Stimulated activated CD8-positive, alpha-beta memory T cell treated with anti-CD3 and anti-CD28 coated beads, Interleukin-12 subunit alpha, Interleukin-12 subunit beta, amount 100 ng/mL, for 4 hours (primary cell): ENCODE measurements around the gene ENPP7.

Source experiments
- DNase-seq: peaks from one replicate; pipeline ENCODE4 v3.0.0-alpha.2; 2020; ENCODE audit warnings: low read depth

The ENPP7 gene

DNA sequence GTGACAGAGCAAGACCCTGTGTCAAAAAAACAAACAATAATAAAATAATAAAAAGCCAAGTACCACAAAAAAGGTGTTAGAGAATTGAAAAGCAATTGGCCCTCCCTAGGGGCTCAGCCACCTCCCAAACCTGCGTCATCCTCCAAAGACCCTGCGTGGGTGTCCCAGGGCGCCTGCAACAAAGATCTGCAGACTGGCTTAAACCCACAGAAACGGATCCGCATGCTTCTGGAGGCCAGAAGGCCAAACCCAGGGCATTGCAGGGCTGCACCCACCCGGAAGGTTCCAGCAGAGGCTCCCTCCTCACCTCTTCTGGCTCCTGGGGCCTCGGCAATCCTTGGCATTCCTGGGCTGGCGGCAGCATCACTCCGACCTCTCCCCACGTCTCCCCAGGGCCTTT is 1.5 kb downstream of the ENPP7 start:
- no peak for DNase-seq

GRCh38 chr17:79732804-79733691 is 2.3 kb downstream of the ENPP7 start:
- DNase-seq: no peak

GRCh38 chr17:79733692-79734070 is 2.9 kb downstream of the ENPP7 start:
- DNase-seq: no peak

GRCh38 chr17:79735096-79735495 is 4.4 kb downstream of the ENPP7 start:
- no peak for DNase-seq

- no peak for DNase-seq
Measured at GRCh38 chr17:79737046-79737921, 6.5 kb downstream of the ENPP7 start.

DNA sequence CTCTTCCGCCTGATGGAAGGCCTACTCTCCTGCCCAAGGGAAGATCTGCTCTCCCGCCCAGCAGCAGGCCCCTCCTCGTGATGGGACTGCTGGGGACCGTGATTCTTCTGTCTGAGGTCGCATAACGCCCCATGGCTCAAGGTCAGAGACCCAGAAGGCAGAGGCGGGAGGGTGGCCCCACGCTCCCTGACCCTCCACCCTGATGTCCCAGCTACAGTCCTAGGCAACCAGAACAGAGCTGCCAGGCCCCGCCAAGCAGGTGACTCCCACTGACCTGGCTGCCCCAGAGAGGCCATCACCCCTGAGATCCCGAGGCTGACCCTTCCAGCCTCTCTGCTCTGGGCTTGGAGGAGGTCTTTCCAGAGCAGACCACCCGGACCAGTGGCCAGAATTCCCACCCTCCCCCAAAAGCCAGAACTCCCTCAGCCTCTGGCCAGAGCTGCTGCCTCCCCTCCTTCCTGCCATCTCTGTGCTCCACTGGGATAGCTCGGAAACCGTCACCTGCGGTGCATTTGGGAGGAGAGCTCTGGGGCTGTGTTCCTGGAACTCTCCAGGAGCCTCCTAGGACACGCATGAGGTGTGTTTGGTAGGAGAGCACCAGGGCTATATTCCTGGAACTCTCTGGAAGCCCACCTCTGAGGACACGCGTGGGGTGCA is 7.3 kb downstream of the ENPP7 start:
- no peak for DNase-seq

GRCh38 chr17:79738643-79739042 is 7.9 kb downstream of the ENPP7 start:
- DNase-seq: no peak

GRCh38 chr17:79739148-79740062 is 8.7 kb downstream of the ENPP7 start:
- DNase-seq: no peak

GRCh38 chr17:79740413-79740812 is 9.7 kb downstream of the ENPP7 start:
- no peak for DNase-seq

DNA sequence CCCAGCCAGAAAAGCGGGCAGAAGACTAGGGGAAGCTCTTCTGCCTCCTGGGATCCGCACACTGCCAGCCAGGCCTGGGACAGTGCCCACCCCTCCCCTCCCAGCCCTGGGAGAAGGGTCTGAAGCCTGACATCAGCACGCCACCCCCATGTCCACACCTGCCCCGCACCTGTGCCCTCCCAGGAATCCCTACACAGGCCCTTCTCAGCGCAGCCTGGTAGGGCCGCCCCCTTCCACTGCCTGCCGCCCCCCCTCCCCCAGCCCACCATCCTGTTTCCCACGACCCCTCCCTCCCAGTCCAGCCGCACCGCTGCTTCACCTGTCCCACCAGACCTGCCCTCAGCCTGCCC is 10.6 kb downstream of the ENPP7 start:
- no peak for DNase-seq

DNA sequence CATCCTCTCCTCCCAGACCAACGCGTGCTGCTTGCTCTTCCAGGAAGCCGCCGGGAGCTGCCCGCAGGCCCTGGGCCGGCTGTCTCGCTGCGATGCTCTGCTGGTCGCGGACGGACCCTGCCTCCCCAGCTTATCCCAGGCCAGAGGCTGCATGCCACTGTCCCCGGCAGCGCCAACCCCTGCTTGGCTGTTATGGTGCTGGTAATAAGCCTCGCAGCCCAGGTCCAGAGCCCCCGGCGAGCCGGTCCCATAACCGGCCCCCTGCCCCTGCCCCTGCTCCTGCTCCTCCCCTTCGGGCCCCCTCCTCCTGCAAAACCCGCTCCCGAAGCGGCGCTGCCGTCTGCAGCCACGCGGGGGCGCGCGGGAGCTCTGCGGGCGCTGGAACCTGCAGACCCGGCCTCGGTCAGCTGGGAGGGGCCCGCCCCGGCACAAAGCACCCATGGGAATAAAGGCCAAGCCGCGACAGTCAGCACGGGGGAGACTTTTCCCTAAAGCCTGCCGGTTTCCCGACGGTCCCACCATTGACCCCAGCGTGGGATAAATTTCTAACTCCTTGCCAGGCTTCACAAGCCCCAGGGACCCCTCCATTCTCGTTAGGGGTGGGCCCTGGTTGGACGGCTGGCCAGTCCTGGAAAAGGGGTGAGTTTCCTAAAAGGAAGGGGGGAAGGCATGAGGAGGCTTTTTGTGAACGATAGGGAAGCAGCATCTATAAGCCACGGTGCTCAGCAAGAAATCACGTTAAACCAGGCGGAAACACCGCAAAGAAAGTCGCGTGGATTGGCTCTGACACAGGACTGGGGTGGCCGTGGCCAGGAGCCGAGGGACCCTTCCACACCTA is 11.2 kb downstream of the ENPP7 start:
- DNase-seq: peak; percentile 51

DNA sequence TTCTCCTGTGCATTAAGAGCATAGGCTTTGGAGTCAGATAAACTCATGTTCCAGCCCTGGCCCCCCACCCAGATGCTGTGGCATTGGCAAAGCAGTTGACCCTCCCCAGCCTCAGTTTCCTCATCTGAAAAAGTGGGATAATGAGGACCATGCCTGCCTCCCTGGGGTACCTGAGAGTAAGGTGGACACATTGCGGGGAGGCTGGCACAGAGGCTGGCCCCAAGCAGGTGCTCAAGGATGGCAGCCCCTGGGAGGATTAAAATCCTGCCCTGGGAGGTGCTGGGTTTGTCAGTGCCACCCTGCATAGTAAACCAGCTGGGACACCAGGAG is 11.8 kb downstream of the ENPP7 start:
- no peak for DNase-seq

DNA sequence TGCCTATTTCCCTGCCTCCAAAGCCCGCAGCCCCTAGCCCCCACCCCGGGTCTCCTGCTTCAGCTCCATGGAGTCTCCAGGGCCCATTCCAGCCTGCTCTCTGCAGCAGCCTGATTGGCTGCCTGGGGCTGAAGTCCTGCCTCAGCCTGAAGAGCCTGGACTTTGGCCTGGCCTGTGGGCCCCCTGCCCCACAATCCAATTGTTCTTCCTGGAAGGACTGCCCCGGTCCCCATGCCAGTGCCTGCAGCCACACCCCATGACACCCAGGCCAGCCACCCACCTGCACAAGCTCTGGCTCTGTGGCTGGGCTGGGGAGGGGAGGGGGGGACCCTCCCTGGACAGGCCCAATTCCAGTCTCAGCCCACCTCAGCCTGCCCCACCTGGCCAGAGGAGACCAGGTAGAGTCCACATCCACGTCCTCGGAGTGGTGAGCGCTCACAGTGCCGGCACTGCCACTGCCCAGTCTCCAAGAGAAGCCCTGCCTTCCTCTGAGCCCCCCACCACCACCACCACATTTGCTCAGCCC is 12.3 kb downstream of the ENPP7 start:
- DNase-seq: no peak

DNA sequence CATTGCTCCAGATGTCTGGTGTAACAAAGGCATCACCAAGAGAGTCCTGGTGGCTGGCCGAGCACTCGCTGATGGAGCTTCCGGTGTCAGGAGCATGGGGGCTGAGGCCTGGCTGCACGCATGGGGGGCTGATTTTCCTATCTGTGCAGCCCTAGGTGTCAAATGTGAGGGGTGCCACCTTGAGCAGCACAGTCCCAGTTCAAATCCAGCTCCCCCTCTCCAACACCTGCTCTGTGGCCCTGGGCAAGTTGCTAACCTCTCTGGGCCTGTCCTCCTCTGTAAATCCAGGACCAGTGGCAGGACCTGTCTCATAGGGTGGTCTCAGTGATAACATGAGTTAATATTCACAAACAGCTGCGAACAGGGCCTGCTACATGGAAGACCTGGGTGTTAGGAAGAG is 12.9 kb downstream of the ENPP7 start:
- no peak for DNase-seq

GRCh38 chr17:79745641-79746105 is 14.9 kb downstream of the ENPP7 start:
- DNase-seq: no peak

DNA sequence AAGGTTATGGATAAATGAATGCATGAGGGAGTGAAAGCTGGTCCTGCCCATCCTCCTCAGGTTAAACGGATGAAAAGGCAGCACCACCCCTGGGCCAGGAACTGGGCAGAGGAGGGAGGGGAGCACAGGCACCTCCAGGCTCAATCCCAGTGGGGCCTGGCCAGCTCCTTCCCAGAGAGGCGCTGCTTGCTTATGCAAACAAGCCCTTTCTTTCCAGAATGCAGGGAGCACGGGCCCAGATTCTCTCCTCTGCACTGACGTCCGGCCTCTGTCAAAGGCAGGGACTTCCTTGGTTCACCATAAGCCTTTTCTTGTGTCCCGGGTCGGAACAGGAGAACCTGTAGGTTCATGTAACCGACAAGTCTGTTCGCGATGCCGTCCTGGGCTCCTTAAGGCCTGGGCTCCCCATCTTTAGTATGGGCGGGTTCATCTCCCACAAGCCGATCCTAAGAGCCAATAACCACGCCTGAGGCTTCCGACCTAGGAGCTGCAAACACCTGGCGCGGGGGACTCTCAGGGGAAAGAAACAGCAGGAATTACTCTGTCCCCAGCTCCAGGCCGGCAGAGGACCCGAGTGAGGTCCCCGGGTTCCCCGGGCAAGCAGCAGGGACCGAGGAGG is 16.3 kb downstream of the ENPP7 start:
- DNase-seq: no peak

DNA sequence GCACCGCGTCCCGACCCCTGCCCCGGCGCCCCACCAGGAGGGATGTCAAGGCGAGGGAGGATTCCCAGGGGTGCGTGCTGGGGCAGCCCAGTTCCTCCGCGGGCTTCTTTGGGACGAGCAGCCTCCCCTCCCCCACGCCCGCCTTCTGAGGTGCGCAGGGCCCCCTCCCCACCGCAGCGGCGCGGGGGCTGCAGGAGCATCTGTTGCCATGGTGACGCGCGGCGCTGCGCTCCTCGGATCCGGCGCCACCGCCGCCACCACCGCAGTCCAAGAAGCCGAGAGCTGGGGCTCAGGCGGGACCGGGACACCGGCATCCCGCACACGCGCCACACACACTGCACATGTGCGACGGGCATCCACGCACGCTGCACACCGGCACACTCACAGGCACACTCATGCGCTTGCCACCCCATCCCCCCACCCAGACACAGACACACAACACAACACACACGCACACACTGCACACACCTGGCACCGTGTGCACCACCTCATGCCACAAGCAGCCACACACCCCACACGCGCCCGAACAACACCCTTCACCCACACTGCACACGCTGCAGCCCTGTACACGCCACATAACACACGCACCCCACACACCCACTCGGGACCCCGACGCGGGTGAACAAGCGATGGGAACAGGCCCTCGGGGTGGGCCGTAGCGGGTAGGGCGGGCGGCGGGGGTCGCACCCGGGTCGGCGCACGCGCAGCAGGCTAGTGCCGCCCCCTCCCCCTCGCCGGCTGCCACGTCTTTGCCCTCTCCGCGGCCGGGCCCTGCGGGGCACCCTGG is 17.0 kb downstream of the ENPP7 start:
- DNase-seq: no peak

DNA sequence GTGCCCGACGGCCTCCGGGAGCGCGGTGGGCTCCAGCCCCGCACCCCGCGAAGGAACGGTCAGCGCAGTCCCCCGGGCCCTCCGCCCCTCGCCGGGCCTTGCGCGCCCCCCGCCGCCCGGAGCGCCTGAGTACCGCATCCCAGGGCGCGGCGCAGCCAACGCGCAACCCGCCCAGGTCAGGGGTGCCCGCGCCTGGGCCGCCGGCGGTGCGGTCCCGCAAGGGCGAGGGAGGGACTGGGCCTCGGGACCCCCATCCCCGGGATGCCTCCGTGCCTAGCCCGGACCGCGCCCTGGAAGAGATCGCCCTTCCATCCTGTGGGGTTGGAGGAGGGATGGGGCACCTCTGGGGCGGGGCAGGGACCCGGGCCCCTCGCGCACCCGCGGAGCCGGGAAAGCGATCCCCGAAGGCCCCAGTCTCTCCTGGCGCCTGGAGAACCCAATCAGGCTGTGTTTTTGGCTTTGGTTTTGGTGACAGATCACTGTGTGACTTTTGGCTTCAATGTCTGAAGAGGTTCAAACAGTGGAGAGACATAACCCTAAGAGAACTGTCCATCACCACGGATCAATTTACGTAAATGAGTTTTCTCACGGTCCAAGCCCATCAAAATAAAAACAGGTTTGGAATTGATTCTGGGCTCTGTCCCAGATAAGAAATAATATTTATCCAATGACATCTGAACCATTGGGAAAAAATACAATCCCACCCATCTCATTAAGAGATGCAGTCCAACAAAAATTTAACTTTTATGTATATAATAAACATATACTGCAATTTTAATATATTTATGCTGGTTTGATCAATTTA is 17.8 kb downstream of the ENPP7 start:
- no peak for DNase-seq
